GM21737 (cell line): ENCODE measurements around the gene PHC2.

ENCODE experiments used
- ATAC-seq: cut with Tn5 transposase; IDR thresholded peaks from one replicate; pipeline ENCODE4 v1.9.1; 2021; ENCODE audit warnings: mild to moderate bottlenecking, moderate library complexity; ENCODE audit not compliant: unreplicated experiment

PHC2 gene

GRCh38 chr1:33354707-33355316 is 76.1 kb downstream of the PHC2 start:
- ATAC-seq = no peak

GRCh38 chr1:33353531-33353930 is 77.4 kb downstream of the PHC2 start:
- no peak for ATAC-seq

- ATAC-seq = no peak
These were observed 79.6 kb downstream of the PHC2 start for GRCh38 chr1:33351281-33351660.

GRCh38 chr1:33350611-33351280 is 80.1 kb downstream of the PHC2 start:
- ATAC-seq = no peak

GRCh38 chr1:33349778-33350610 is 80.9 kb downstream of the PHC2 start:
- peak; percentile 66 for ATAC-seq

GRCh38 chr1:33349081-33349759 is 81.7 kb downstream of the PHC2 start:
- ATAC-seq = peak; percentile 32

- no peak for ATAC-seq
These were observed 82.2 kb downstream of the PHC2 start for GRCh38 chr1:33348676-33349080.

- no peak for ATAC-seq
These were observed 82.7 kb downstream of the PHC2 start for GRCh38 chr1:33348194-33348593.

GRCh38 chr1:33347650-33347992 is 83.3 kb downstream of the PHC2 start:
- no peak for ATAC-seq

- ATAC-seq = no peak
These were observed 83.8 kb downstream of the PHC2 start for GRCh38 chr1:33346927-33347649.

GRCh38 chr1:33346533-33346926 is 84.4 kb downstream of the PHC2 start:
- no peak for ATAC-seq

GRCh38 chr1:33344896-33345560 is 85.9 kb downstream of the PHC2 start:
- ATAC-seq = no peak

- no peak for ATAC-seq
These were observed 87.4 kb downstream of the PHC2 start for GRCh38 chr1:33343539-33343938.

GRCh38 chr1:33342041-33342723 is 88.7 kb downstream of the PHC2 start:
- no peak for ATAC-seq

- ATAC-seq = no peak
These were observed 89.7 kb downstream of the PHC2 start for GRCh38 chr1:33341190-33341589.

GRCh38 chr1:33339413-33339812 is 91.5 kb downstream of the PHC2 start:
- no peak for ATAC-seq

- ATAC-seq = no peak
These were observed 92.3 kb downstream of the PHC2 start for GRCh38 chr1:33338440-33339211.

- ATAC-seq = no peak
These were observed 92.9 kb downstream of the PHC2 start for GRCh38 chr1:33338048-33338439.

GRCh38 chr1:33337441-33337840 is 93.5 kb downstream of the PHC2 start:
- ATAC-seq = no peak
